Left ventricle myocardium inferior (tissue), 1 donor: ENCODE results near the gene IP6K3. TPM values are rescaled to one million over a fixed set of nuclear protein-coding genes. Genes with fewer than 3 reads are reported as not detected.

Experiments
- DNase-seq: peaks from one replicate; pipeline ENCODE4 v3.0.0-alpha.2; 2020
- H3K27ac ChIP-seq: fragments of 200-600 bp; replicated peaks from 2 replicates; pipeline ENCODE4 v1.8.0; 2021
- H3K27me3 ChIP-seq: fragments of 200-600 bp; 2 replicates; pipeline ENCODE4 v1.8.0; 2021; ENCODE audit warnings: low read depth
- H3K36me3 ChIP-seq: fragments of 200-600 bp; 2 replicates; pipeline ENCODE4 v1.8.0; 2021
- H3K4me1 ChIP-seq: fragments of 200-600 bp; 2 replicates; pipeline ENCODE4 v1.8.0; 2021
- H3K4me3 ChIP-seq: fragments of 200-600 bp; 2 replicates; pipeline ENCODE4 v1.8.0; 2021; ENCODE audit warnings: mild to moderate bottlenecking, moderate library complexity
- H3K9me3 ChIP-seq: fragments of 200-600 bp; replicated peaks from 2 replicates; pipeline ENCODE4 v1.8.0; 2021
- CTCF ChIP-seq: fragments of 200-600 bp; IDR thresholded peaks from 2 replicates; pipeline ENCODE4 v1.8.0; 2021; ENCODE audit warnings: antibody characterized with exemption, mild to moderate bottlenecking, borderline replicate concordance
- intact Hi-C: fragments of 100-400 bp; cut with micrococcal nuclease; formaldehyde crosslinking; loops from one replicate; pipeline ENCODE4 v1.11.0; 2022
- total RNA-seq: library from RNA; stranded (reverse); fragmentation: NEBNext Ultra II Directional; extraction: Animal tissue kit (Norgen Biotek cat#: 25700); gene quantifications from one replicate; pipeline ENCODE4 v1.2.1, GENCODE V29; 2021
- donor health status: DM: no; HTN: yes; CAD: no; lungs with severe emphysema.

Gene IP6K3
- total RNA-seq, 1 donor from 2014 or later, result 42.0 TPM

DNA sequence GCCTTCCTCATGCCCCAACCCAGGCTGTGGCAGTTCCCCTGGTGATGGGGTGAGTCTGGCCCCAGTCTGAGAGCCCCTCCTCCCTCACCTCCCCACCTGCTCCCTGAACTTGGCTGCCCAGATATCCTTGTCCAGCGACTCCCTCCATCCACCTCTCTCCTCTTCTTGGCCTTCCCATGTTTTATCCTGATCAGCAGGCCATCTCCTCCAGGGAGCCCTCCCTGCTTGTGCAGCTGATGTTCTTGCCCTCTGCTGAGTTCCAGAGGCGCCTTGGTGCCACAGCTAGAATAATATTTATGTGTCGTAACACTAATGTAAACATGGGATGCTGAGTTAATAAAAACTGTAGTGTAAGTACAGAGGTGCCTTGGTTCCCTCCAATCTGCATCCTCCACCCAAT, 10.4 kb upstream of the IP6K3 start:
- no peaks in the 10 kb centered on the region for H3K9me3 ChIP-seq
- no peak for TF ChIP-seq CTCF
- no peaks in the 10 kb centered on the region for H3K27me3 ChIP-seq
- H3K36me3 ChIP-seq, result no peaks in the 10 kb centered on the region
- peaks cover 23% of the 10 kb centered on the region for H3K4me1 ChIP-seq
- H3K27ac ChIP-seq, result no peak overlapping the region
- H3K4me3 ChIP-seq, result no peak overlapping the region
- no peak for DNase-seq
- intact Hi-C loops, result no loop called here

GRCh38 chr6:33756211-33756954, 9.7 kb upstream of the IP6K3 start:
- Histone ChIP-seq H3K36me3 (no peaks in the 10 kb centered on the region), H3K9me3 (no peaks in the 10 kb centered on the region), H3K4me3 (no peak overlapping the region), H3K4me1 (peaks cover 20% of the 10 kb centered on the region), H3K27me3 (no peaks in the 10 kb centered on the region), H3K27ac (no peak overlapping the region)
- DNase-seq, result no peak
- intact Hi-C loops, result no loop called here
- TF ChIP-seq CTCF, result no peak

- Histone ChIP-seq H3K4me3 (no peak overlapping the region), H3K4me1 (peaks cover 15% of the 10 kb centered on the region), H3K27me3 (no peaks in the 10 kb centered on the region), H3K27ac (no peak overlapping the region), H3K9me3 (no peaks in the 10 kb centered on the region), H3K36me3 (no peaks in the 10 kb centered on the region)
- intact Hi-C loops, result no loop called here
- no peak for TF ChIP-seq CTCF
- no peak for DNase-seq
Measured at GRCh38 chr6:33755070-33755869, 8.6 kb upstream of the IP6K3 start.

DNA sequence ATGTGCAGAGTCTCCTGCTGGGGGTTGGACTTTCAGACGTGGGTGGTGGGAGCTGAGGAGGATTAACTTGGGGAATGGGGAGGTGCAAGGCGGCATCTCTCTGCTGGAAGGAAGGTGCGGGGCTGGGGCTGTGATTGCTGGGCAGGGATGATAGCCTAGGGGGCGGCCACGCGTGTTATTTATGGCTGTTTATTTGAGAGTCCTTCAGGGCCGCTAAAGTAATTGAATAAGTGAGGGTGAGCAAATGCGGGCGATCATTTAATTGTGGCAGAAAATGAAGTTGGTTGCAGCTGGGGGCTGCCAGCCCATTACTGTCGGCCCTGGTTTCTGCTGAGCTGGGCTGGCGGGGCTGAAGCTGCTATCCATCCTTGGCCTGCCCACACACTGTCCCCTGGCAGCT, 7.5 kb upstream of the IP6K3 start:
- intact Hi-C loops, result no loop called here
- Histone ChIP-seq H3K4me3 (no peak overlapping the region), H3K9me3 (no peaks in the 10 kb centered on the region), H3K27me3 (no peaks in the 10 kb centered on the region), H3K27ac (no peak overlapping the region), H3K36me3 (no peaks in the 10 kb centered on the region), H3K4me1 (peaks cover 11% of the 10 kb centered on the region)
- no peak for TF ChIP-seq CTCF
- no peak for DNase-seq

DNA sequence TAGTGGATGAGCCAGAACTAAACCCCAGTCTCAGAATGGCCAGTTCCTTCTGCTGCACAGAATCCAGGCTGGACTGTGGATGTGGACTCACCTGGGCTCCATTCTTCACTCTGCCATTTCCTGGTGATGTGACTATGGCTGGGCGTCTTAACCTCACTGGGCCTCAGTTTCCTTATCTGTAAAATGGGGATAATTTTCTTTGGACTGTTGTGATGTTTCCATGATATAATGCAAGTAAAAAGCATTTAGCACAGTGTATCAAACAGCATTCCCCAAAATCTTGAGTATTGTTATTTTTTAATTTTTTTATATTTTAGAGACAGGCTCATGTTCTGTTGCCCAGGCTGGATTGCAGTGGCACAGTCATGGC, 5.9 kb upstream of the IP6K3 start:
- Histone ChIP-seq H3K36me3 (no peaks in the 10 kb centered on the region), H3K27ac (no peak overlapping the region), H3K27me3 (no peaks in the 10 kb centered on the region), H3K4me3 (no peak overlapping the region), H3K4me1 (peaks cover 11% of the 10 kb centered on the region), H3K9me3 (no peaks in the 10 kb centered on the region)
- intact Hi-C loops, result no loop called here
- no peak for TF ChIP-seq CTCF
- no peak for DNase-seq
